K562 (cell line): ENCODE data around the gene TM7SF2. TPM values are rescaled to one million over a fixed set of nuclear protein-coding genes. Genes with fewer than 3 reads are reported as not detected.

Experiments
- ATAC-seq: fragments of 200-7000 bp; cut with Tn5 transposase; 3 replicates; pipeline ENCODE4 v1.9.1; 2020; ENCODE audit warnings: moderate library complexity
- BruUV-seq: library from RNA; stranded (reverse); fragments of 400-500 nt; replicated peaks from 2 replicates; lab custom pipeline; 2021; lab: Mats Ljungman, UMichigan
- CTCF ChIA-PET: fragments of 300-600 bp; formaldehyde crosslinking; extraction: SDS; loops from one replicate; lab custom pipeline; 2021; ENCODE audit warnings: low intra/inter-chr PET ratio; lab: Yijun Ruan, JAX
- POLR2A ChIA-PET: fragments of 300-600, 350-650 bp; sonication (Branson Sonifier 250); formaldehyde crosslinking; extraction: SDS; loops from one replicate; lab custom pipeline; 2021; ENCODE audit warnings: antibody characterized with exemption, inconsistent platforms; lab: Yijun Ruan, JAX
- DNase-seq, 4 experiments: peaks; one replicate each; pipeline versions ENCODE4 v3.0.0 to v3.0.0-alpha.2; 2011 to 2018; ENCODE audit warnings: low spot score in 3 of 4, mixed read lengths in 3 of 4; ENCODE audit errors: extremely low read depth in 1 of 4
- FAIRE-seq: peaks from 2 replicates; lab custom pipeline; 2011; peaks lifted over from hg19 to GRCh38; lab: Jason Lieb, UNC
- H2AFZ ChIP-seq: 2 replicates; pipeline ENCODE4 v1.6.0; 2011; ENCODE audit warnings: low read depth, low read length, control low read depth, inconsistent platforms
- H3K27ac ChIP-seq: fragments of 200-600 bp; 3 replicates; pipeline ENCODE4 v1.8.0; 2011; ENCODE audit warnings: low read depth, mild to moderate bottlenecking, control low read depth, inconsistent platforms, low read length, moderate library complexity, mixed read lengths; ENCODE audit errors: extremely low read depth
- H3K27me3 ChIP-seq, 2 experiments: fragments of 300-600 bp in 1 of 2; 2 replicates in 1 of 2; 3 replicates in 1 of 2; pipeline versions ENCODE4 v1.6.0 to v1.8.0; 2011; ENCODE audit warnings: inconsistent platforms in 2 of 2, low read length in 2 of 2, mild to moderate bottlenecking in 1 of 2, mixed read lengths in 1 of 2, moderate library complexity in 1 of 2; ENCODE audit not compliant: control insufficient read depth in 2 of 2, insufficient read depth in 2 of 2
- H3K36me3 ChIP-seq: fragments of 300-600 bp; 3 replicates; pipeline ENCODE4 v1.8.0; 2011; ENCODE audit warnings: mild to moderate bottlenecking, low read length, inconsistent platforms; ENCODE audit not compliant: control insufficient read depth, insufficient read depth
- H3K4me1 ChIP-seq, 2 experiments: fragments of 200-600 bp in 1 of 2; replicated peaks in 1 of 2; 2 replicates in 1 of 2; 3 replicates in 1 of 2; pipeline versions ENCODE4 v1.5.1 to v1.8.0; 2011; ENCODE audit warnings: inconsistent platforms in 2 of 2, low read length in 2 of 2, mild to moderate bottlenecking in 1 of 2, mixed read lengths in 1 of 2, moderate library complexity in 1 of 2; ENCODE audit not compliant: control insufficient read depth in 2 of 2, insufficient read depth in 2 of 2
- H3K4me2 ChIP-seq: 2 replicates; pipeline ENCODE4 v1.6.1; 2011; ENCODE audit warnings: low read length, control low read depth, inconsistent platforms, mixed read lengths; ENCODE audit not compliant: insufficient read depth
- H3K4me3 ChIP-seq: fragments of 200-600 bp; sonication (generic), shearing (Covaris generic); 2 replicates; pipeline ENCODE4 v1.5.1; 2016; ENCODE audit warnings: control low read depth, inconsistent platforms
- H3K79me2 ChIP-seq: fragments of 200-600 bp; 3 replicates; pipeline ENCODE4 v1.8.0; 2011; ENCODE audit warnings: low read length, inconsistent platforms; ENCODE audit not compliant: control insufficient read depth, insufficient read depth
- H3K9ac ChIP-seq, 2 experiments: 2 replicates each; pipeline versions ENCODE4 v1.6.0 to v1.6.1; 2011; ENCODE audit warnings: low read depth in 2 of 2, low read length in 2 of 2, control low read depth in 1 of 2, inconsistent platforms in 1 of 2, mild to moderate bottlenecking in 1 of 2, mixed read lengths in 1 of 2; ENCODE audit not compliant: insufficient read depth in 1 of 2
- H3K9me1 ChIP-seq: one replicate; pipeline ENCODE4 v1.6.0; 2011; ENCODE audit warnings: inconsistent platforms, mild to moderate bottlenecking, low read length, moderate library complexity; ENCODE audit not compliant: control insufficient read depth, insufficient read depth
- H3K9me3 ChIP-seq: replicated peaks from 2 replicates; pipeline ENCODE4 v1.5.1; 2011; ENCODE audit warnings: low read depth, low read length, inconsistent platforms; ENCODE audit not compliant: control insufficient read depth, insufficient read depth
- H4K20me1 ChIP-seq: replicated peaks from 2 replicates; pipeline ENCODE4 v1.6.1; 2011; ENCODE audit warnings: low read length, inconsistent platforms, mixed read lengths; ENCODE audit not compliant: control insufficient read depth, insufficient read depth
- ARNT ChIP-seq, 2 experiments: fragments of 450-650 bp; IDR thresholded peaks; 2 replicates each; pipeline ENCODE4 v1.6.1; 2016; ENCODE audit warnings: mild to moderate bottlenecking in 1 of 2
- FOSL1 ChIP-seq: fragments of 200-800 bp; sonication (Bioruptor generic); conservative IDR thresholded peaks from 2 replicates; pipeline ENCODE4 v1.6.1; 2016; ENCODE audit warnings: missing genetic modification characterization, missing compliant biosample characterization
- FOXJ2 ChIP-seq: fragments of 200-800 bp; sonication (Bioruptor generic); IDR thresholded peaks from 2 replicates; pipeline ENCODE4 v1.6.1; 2016; ENCODE audit warnings: missing genetic modification characterization, missing compliant biosample characterization
- KHSRP ChIP-seq: fragments of 450-650 bp; IDR thresholded peaks from 2 replicates; pipeline ENCODE4 v1.6.1; 2017
- RAD21 ChIP-seq, 2 experiments: fragments of 250-450 bp in 1 of 2; fragments of 450-650 bp in 1 of 2; sonication (Bioruptor Pico) in 1 of 2; formaldehyde crosslinking in 1 of 2; IDR thresholded peaks in 1 of 2; conservative IDR thresholded peaks in 1 of 2; 2 replicates each; pipeline versions ENCODE4 v1.4.0 to v1.8.0; 2020 to 2022; ENCODE audit warnings: mild to moderate bottlenecking in 2 of 2, moderate library complexity in 1 of 2
- ZNF24 ChIP-seq: fragments of 450-650 bp; IDR thresholded peaks from 2 replicates; pipeline ENCODE4 v1.6.1; 2016
- WGBS: fragments of 100-300 bp; shearing (Covaris generic); methylation state at CpG from one replicate; pipeline ENCODE4 v1.1.6; 2016; ENCODE audit warnings: low coverage, mixed read lengths; ENCODE audit not compliant: insufficient coverage; ENCODE audit errors: missing lambda C conversion rate; 5-methylcytosine and 5-hydroxymethylcytosine counted together
- in situ Hi-C: fragments of 300-500 bp; cut with MboI; formaldehyde crosslinking; loops from 4 replicates; pipeline ENCODE4 v1.15.0; 2018; ENCODE audit warnings: inconsistent platforms, mixed read lengths
- intact Hi-C: fragments of 100-400 bp; cut with micrococcal nuclease; formaldehyde crosslinking; loops from 2 replicates; pipeline ENCODE4 v1.14.2; 2022
- polyA plus RNA-seq, 8 experiments: library from polyadenylated mRNA; depleted of rRNA in 4 of 8; stranded (reverse) in 5 of 8; unstranded in 3 of 8; fragments of >200 nt; fragmentation: Nextera tagmentation in 2 of 8; fragmentation: Illumina TruSeq in 1 of 8; extraction: Ambion mirVana in 2 of 8; extraction: Trizol in 1 of 8; gene quantifications; 2 replicates each; pipeline versions ENCODE4 v1.2.1 to v1.2.3, GENCODE V29; 2011 to 2014; ENCODE audit warnings: inconsistent platforms in 1 of 8, missing spikeins in 1 of 8
- total RNA-seq, 7 experiments: library from RNA; depleted of rRNA in 6 of 7; stranded (reverse); fragments of >200 nt in 6 of 7; fragmentation: Illumina TruSeq in 2 of 7; extraction: Trizol in 2 of 7; gene quantifications; 2 replicates each; pipeline versions ENCODE4 v1.2.1 to v1.2.3, GENCODE V29; 2011 to 2021; ENCODE audit warnings: low replicate concordance in 1 of 7
- TF ChIP-seq, protein P1 (sequence below): IDR thresholded peaks from 2 replicates; pipeline ENCODE4 v1.6.1; 2016; ENCODE audit warnings: missing genetic modification characterization, missing compliant biosample characterization
- TF ChIP-seq, protein P2 (sequence below): sonication (generic); formaldehyde crosslinking; IDR thresholded peaks from 2 replicates; pipeline ENCODE4 v1.8.1; 2023; ENCODE audit warnings: mild to moderate bottlenecking, missing genetic modification reagents
- TF ChIP-seq, protein P3 (sequence below): fragments of 450-650 bp; IDR thresholded peaks from 2 replicates; pipeline ENCODE4 v1.6.1; 2016; ENCODE audit warnings: low read depth

Gene TM7SF2
- total and polyA plus RNA-seq, 9 of the 15 experiments (the other 6 are each of a cell fraction or from before 2014, with no cell fraction given): 1.2 to 22.0 (median 14.3) TPM

DNA sequence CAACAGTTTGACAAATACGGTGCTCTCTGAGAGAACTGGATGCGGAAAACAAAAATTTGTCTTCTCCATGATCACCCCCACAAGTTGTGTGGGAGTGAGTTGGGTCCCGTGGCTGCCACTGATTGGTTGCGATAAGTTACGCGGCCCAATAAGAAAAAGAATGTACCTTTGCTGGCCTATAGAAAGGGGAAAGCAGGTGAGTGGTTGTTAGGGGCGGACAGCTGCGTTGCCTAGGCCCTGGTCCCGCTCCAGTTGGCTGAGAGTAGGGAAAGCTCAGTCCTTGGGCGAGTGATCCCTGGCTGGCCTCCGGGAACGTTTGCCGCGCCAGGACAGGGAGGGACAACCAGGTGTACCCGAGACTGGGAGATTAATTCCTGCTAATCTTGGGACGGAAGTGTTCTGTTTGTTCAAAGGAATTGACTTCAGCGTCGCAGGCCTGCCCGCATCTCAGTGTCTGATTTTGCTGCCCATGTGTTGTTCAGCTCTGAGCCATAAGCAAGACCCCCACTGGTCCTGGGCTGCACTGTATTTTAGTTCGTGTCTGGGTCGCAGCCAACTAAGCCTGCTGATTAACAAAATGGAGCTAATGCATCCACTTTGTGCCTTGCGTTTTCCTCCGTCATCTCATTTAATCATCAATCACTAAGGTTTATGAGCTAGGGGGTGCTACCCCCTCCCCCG, 23.4 kb downstream of the TM7SF2 start:
- Histone ChIP-seq H3K27ac (peak overlapping the region; percentile 98), H3K79me2 (peaks cover 41% of the 10 kb centered on the region), H3K9me3 (no peaks in the 10 kb centered on the region), H3K9ac (peak overlapping the region; percentile 98 to 99), H4K20me1 (peaks cover 7% of the 10 kb centered on the region; the same call in 1 of the 2 replicates), H3K36me3 (peaks cover 30% of the 10 kb centered on the region), H3K4me3 (peak overlapping the region; percentile 96), H3K9me1 (peaks cover 4% of the 10 kb centered on the region), H3K4me1 (peaks cover 21 to 46% of the 10 kb centered on the region in 2 experiments; a peak in 4 of 5 replicates), H2AFZ (peak overlapping the region; percentile 94), H3K27me3 (no peaks in the 10 kb centered on the region; a peak in 1 of 5 replicates), H3K4me2 (peak overlapping the region; percentile 98)
- FAIRE-seq (peak; percentile 99), DNase-seq (peak; percentile 89 to 98 (median 92)), ATAC-seq (peak; percentile 93)
- TSS peak; percentile 85 for BruUV-seq
- 2% methylated on average over 24 of the region's 24 CpGs for WGBS
- intact Hi-C loops (loop anchor here (2.0 kb wide), 2 partner anchors 34 to 46 kb away; partner anchors contain the start of gene CAPN1), in situ Hi-C loops (no loop called here)
- ChIA-PET CTCF (interaction anchor here (0.6 kb wide), 1 partner anchor 46 kb away, joined by 3 read pairs; no protein-coding TSS in a partner anchor), POLR2A (interaction anchor here (0.5 to 8.4 kb wide), 30 partner anchors 9 to 364 kb away, joined by 3 to 182 read pairs (median 4); partner anchors contain the start of genes CAPN1, FAU, MAJIN and MALAT1)
- TF ChIP-seq, protein P1, sequence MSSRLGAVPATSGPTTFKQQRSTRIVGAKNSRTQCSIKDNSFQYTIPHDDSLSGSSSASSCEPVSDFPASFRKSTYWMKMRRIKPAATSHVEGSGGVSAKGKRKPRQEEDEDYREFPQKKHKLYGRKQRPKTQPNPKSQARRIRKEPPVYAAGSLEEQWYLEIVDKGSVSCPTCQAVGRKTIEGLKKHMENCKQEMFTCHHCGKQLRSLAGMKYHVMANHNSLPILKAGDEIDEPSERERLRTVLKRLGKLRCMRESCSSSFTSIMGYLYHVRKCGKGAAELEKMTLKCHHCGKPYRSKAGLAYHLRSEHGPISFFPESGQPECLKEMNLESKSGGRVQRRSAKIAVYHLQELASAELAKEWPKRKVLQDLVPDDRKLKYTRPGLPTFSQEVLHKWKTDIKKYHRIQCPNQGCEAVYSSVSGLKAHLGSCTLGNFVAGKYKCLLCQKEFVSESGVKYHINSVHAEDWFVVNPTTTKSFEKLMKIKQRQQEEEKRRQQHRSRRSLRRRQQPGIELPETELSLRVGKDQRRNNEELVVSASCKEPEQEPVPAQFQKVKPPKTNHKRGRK (tag): no peak
- TF ChIP-seq RAD21 (CRISPR knock-in tag; conservative IDR thresholded peaks at IDR 0.05 in 1 of 2, IDR thresholded peaks at IDR 0.05 in 1 of 2): no peak
- TF ChIP-seq FOXJ2 (tag): peak; percentile 80; the same call in 1 of the 2 replicates
- peak; percentile 20; the same call in 1 of the 2 replicates for TF ChIP-seq ZNF24
- TF ChIP-seq KHSRP: no peak
- peak in 1 of 2 experiments; percentile 84; a peak in 1 of 4 replicates for TF ChIP-seq ARNT (IDR thresholded peaks at IDR 0.05)
- TF ChIP-seq, protein P2, sequence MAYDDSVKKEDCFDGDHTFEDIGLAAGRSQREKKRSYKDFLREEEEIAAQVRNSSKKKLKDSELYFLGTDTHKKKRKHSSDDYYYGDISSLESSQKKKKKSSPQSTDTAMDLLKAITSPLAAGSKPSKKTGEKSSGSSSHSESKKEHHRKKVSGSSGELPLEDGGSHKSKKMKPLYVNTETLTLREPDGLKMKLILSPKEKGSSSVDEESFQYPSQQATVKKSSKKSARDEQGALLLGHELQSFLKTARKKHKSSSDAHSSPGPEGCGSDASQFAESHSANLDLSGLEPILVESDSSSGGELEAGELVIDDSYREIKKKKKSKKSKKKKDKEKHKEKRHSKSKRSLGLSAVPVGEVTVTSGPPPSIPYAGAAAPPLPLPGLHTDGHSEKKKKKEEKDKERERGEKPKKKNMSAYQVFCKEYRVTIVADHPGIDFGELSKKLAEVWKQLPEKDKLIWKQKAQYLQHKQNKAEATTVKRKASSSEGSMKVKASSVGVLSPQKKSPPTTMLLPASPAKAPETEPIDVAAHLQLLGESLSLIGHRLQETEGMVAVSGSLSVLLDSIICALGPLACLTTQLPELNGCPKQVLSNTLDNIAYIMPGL (CRISPR knock-in tag): peak; percentile 35; the same call in 1 of the 2 replicates
- peak; percentile 42; the same call in 1 of the 2 replicates for TF ChIP-seq FOSL1 (tag)
- TF ChIP-seq, protein P3, sequence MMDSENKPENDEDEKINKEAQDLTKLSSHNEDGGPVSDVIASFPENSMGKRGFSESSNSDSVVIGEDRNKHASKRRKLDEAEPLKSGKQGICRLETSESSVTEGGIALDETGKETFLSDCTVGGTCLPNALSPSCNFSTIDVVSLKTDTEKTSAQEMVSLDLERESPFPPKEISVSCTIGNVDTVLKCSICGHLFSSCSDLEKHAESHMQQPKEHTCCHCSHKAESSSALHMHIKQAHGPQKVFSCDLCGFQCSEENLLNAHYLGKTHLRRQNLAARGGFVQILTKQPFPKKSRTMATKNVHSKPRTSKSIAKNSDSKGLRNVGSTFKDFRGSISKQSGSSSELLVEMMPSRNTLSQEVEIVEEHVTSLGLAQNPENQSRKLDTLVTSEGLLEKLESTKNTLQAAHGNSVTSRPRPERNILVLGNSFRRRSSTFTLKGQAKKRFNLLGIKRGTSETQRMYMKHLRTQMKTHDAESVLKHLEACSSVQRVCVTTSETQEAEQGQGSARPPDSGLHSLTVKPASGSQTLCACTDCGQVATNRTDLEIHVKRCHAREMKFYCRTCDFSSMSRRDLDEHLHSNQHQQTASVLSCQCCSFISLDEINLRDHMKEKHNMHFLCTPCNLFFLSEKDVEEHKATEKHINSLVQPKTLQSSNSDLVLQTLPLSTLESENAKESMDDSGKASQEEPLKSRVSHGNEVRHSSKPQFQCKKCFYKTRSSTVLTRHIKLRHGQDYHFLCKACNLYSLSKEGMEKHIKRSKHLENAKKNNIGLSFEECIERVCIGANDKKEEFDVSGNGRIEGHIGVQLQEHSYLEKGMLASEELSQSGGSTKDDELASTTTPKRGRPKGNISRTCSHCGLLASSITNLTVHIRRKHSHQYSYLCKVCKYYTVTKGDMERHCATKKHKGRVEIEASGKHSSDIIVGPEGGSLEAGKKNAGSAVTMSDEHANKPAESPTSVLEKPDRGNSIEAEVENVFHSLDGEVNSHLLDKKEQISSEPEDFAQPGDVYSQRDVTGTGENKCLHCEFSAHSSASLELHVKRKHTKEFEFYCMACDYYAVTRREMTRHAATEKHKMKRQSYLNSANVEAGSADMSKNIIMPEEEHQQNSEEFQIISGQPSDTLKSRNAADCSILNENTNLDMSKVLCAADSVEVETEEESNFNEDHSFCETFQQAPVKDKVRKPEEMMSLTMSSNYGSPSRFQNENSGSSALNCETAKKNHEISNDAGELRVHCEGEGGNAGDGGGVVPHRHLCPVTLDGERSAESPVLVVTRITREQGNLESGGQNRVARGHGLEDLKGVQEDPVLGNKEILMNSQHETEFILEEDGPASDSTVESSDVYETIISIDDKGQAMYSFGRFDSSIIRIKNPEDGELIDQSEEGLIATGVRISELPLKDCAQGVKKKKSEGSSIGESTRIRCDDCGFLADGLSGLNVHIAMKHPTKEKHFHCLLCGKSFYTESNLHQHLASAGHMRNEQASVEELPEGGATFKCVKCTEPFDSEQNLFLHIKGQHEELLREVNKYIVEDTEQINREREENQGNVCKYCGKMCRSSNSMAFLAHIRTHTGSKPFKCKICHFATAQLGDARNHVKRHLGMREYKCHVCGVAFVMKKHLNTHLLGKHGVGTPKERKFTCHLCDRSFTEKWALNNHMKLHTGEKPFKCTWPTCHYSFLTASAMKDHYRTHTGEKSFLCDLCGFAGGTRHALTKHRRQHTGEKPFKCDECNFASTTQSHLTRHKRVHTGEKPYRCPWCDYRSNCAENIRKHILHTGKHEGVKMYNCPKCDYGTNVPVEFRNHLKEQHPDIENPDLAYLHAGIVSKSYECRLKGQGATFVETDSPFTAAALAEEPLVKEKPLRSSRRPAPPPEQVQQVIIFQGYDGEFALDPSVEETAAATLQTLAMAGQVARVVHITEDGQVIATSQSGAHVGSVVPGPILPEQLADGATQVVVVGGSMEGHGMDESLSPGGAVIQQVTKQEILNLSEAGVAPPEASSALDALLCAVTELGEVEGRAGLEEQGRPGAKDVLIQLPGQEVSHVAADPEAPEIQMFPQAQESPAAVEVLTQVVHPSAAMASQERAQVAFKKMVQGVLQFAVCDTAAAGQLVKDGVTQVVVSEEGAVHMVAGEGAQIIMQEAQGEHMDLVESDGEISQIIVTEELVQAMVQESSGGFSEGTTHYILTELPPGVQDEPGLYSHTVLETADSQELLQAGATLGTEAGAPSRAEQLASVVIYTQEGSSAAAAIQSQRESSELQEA: no peak
